Prostate gland (tissue), 2 donors: ENCODE measurements around the gene QPCT.

Source experiments
- POLR2A ChIP-seq: fragments of 450-650 bp; IDR thresholded peaks from one replicate; pipeline ENCODE4 v1.6.1; 2016; ENCODE audit warnings: antibody characterized with exemption, mild to moderate bottlenecking
- POLR2AphosphoS5 ChIP-seq: sonication (generic); formaldehyde crosslinking; IDR thresholded peaks from one replicate; pipeline ENCODE4 v1.6.1; 2017; ENCODE audit warnings: antibody characterized with exemption
- TF ChIP-seq, protein P1 (sequence below), 4 experiments: fragments of 200-600 bp in 2 of 4; fragments of 450-650 bp in 2 of 4; sonication (generic) in 2 of 4; IDR thresholded peaks; 1 replicate in 3 of 4; 2 replicates in 1 of 4; pipeline ENCODE4 v1.5.1; 2016 to 2019; ENCODE audit warnings: antibody characterized with exemption in 4 of 4, mild to moderate bottlenecking in 2 of 4, moderate library complexity in 2 of 4

DNA sequence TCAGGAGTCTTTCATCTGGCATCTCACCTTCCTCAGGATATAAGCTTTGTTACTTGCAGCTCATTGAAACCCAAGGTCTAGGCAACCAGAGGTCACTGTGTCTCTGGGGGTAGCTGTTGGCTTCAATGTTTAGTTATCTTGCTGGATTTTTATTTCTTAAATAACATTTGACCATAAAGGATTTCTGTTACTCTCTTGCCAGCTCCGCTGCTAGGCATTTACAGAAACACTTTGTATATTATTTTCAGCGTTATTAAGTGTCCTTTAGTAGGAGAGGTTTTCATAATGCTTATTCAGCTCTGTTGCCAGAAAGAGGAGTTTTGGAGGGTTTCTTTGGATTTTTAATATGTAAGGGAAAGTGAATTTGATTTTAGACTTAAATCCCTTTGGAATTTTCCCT, 61.4 kb downstream of the QPCT start:
- TF ChIP-seq, protein P1, sequence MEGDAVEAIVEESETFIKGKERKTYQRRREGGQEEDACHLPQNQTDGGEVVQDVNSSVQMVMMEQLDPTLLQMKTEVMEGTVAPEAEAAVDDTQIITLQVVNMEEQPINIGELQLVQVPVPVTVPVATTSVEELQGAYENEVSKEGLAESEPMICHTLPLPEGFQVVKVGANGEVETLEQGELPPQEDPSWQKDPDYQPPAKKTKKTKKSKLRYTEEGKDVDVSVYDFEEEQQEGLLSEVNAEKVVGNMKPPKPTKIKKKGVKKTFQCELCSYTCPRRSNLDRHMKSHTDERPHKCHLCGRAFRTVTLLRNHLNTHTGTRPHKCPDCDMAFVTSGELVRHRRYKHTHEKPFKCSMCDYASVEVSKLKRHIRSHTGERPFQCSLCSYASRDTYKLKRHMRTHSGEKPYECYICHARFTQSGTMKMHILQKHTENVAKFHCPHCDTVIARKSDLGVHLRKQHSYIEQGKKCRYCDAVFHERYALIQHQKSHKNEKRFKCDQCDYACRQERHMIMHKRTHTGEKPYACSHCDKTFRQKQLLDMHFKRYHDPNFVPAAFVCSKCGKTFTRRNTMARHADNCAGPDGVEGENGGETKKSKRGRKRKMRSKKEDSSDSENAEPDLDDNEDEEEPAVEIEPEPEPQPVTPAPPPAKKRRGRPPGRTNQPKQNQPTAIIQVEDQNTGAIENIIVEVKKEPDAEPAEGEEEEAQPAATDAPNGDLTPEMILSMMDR (IDR thresholded peaks at IDR 0.05): no peak
- no peak for TF ChIP-seq POLR2AphosphoS5
- TF ChIP-seq POLR2A: no peak
